ENCODE results near the gene EPDR1. TPM values are rescaled to one million over a fixed set of nuclear protein-coding genes. Genes with fewer than 3 reads are reported as not detected.

EPDR1 gene
- total RNA-seq, 4 donors from 2014 or later = 14.4 to 30.4 (median 24.1) TPM

- Histone ChIP-seq H3K4me1 (no peaks in the 10 kb centered on the region), H3K4me3 (peak overlapping the region; percentile 37 to 74), H3K27ac (peak overlapping the region; percentile 90 to 92), H3K27me3 (no peaks in the 10 kb centered on the region), H3K9me3 (no peaks in the 10 kb centered on the region), H3K36me3 (no peaks in the 10 kb centered on the region)
- DNase-seq = no peak
- no peak for TF ChIP-seq CTCF (IDR thresholded peaks at IDR 0.05)
- no peak for TF ChIP-seq POLR2A (IDR thresholded peaks at IDR 0.05)
- intact Hi-C loops (cut with DNase I; ENCODE audit: low total_unique reads) = no loop called here
Measured at GRCh38 chr7:37921876-37922275, 1.4 kb downstream of the EPDR1 start.

- Histone ChIP-seq H3K4me3 (no peak overlapping the region), H3K36me3 (no peaks in the 10 kb centered on the region), H3K27me3 (no peaks in the 10 kb centered on the region), H3K9me3 (no peaks in the 10 kb centered on the region), H3K27ac (peak overlapping the region; percentile 44 to 54), H3K4me1 (no peaks in the 10 kb centered on the region)
- TF ChIP-seq POLR2A (IDR thresholded peaks at IDR 0.05) (no peak), CTCF (IDR thresholded peaks at IDR 0.05) (no peak)
- no peak for DNase-seq
- intact Hi-C loops (cut with DNase I; ENCODE audit: low total_unique reads) = no loop called here
Measured at GRCh38 chr7:37923996-37924395, 3.6 kb downstream of the EPDR1 start.

- H3K4me3 ChIP-seq = no peak overlapping the region
- no peaks in the 10 kb centered on the region for H3K36me3 ChIP-seq
- TF ChIP-seq CTCF (IDR thresholded peaks at IDR 0.05) (no peak), POLR2A (IDR thresholded peaks at IDR 0.05) (no peak)
- H3K4me1 ChIP-seq = no peaks in the 10 kb centered on the region
- intact Hi-C loops (cut with DNase I; ENCODE audit: low total_unique reads) = no loop called here
- no peaks in the 10 kb centered on the region for H3K9me3 ChIP-seq
- H3K27ac ChIP-seq = peak overlapping the region; percentile 44 to 54
- H3K27me3 ChIP-seq = no peaks in the 10 kb centered on the region
- no peak for DNase-seq
Measured at GRCh38 chr7:37924491-37925041, 4.1 kb downstream of the EPDR1 start.

- Histone ChIP-seq H3K9me3 (no peaks in the 10 kb centered on the region), H3K27me3 (no peaks in the 10 kb centered on the region), H3K4me1 (no peaks in the 10 kb centered on the region), H3K36me3 (no peaks in the 10 kb centered on the region), H3K4me3 (no peak overlapping the region), H3K27ac (no peak overlapping the region)
- no peak for DNase-seq
- TF ChIP-seq POLR2A (IDR thresholded peaks at IDR 0.05) (no peak), CTCF (IDR thresholded peaks at IDR 0.05) (no peak)
- intact Hi-C loops (cut with DNase I; ENCODE audit: low total_unique reads) = no loop called here
Measured at GRCh38 chr7:37925620-37926019, 5.2 kb downstream of the EPDR1 start.

GRCh38 chr7:37927773-37928444, 7.5 kb downstream of the EPDR1 start:
- no peak for TF ChIP-seq POLR2A (IDR thresholded peaks at IDR 0.05)
- TF ChIP-seq CTCF (IDR thresholded peaks at IDR 0.05) = no peak
- intact Hi-C loops (cut with DNase I; ENCODE audit: low total_unique reads) = no loop called here
- Histone ChIP-seq H3K27ac (no peak overlapping the region), H3K36me3 (no peaks in the 10 kb centered on the region), H3K27me3 (no peaks in the 10 kb centered on the region), H3K9me3 (no peaks in the 10 kb centered on the region), H3K4me3 (no peak overlapping the region), H3K4me1 (no peaks in the 10 kb centered on the region)
- DNase-seq = no peak

Data from uterus (tissue), 4 donors.